Measurements from ENCODE around the gene ADAMTSL3. TPM values are rescaled to one million over a fixed set of nuclear protein-coding genes. Genes with fewer than 3 reads are reported as not detected.
"Not testable (repeated sequence)": the region's sequence is repeated elsewhere in the genome, so short reads cannot be mapped to it uniquely, and the experiment has no call there.

ADAMTSL3 gene
- total RNA-seq, 2 experiments from 2014 or later: not detected

DNA sequence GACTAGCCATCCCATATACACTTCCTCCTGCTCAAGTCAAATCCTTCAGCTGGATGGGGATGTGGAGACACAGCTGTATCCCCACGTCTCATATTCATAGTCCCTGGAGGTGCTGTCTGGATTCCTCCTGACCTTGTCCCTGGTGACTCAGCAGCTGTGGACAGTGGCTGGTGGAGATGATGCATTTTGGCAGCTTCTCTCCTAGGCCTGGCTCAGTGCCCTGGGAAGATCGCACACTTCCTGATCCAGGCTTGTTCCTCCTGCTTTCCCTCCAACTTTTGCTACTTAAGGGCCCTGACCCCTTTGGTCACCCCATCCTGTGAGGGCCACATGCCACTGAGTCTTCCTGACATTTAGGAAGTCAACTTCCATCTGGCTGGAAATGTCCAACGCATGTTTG lies 44.4 kb downstream of the ADAMTSL3 start:
- Mint-ChIP-seq H3K27me3 (no peaks in the 10 kb centered on the region), H3K4me3 (no peak overlapping the region), H3K36me3 (no peaks in the 10 kb centered on the region), H3K4me1 (no peaks in the 10 kb centered on the region), H3K9me3 (no peaks in the 10 kb centered on the region), H3K27ac (no peak overlapping the region)
- ATAC-seq (ENCODE audit: low read depth): no peak
- DNase-seq: no peak
- POLR2A ChIA-PET: no interaction called here

DNA sequence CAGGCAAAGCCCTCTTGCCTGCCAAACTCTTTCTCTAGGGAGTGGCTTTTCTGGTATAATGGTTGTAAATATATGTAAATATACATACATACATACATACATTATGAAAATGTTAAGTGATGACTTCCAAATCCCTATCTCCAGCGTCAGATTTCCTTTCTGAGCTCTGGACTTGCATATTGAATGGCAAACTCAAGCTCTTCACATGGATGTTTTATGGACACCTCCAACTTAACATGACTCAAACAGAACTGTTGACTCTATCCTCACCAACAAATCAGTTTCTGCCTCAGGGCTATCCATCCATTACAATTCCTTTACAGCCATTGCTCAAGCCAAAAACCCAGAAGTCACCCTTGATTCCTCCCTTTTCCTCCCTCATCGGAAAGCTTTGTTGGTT lies 45.1 kb downstream of the ADAMTSL3 start:
- no peaks in the 10 kb centered on the region for H3K4me1 Mint-ChIP-seq
- DNase-seq (no peak), ATAC-seq (ENCODE audit: low read depth) (no peak)
- POLR2A ChIA-PET: no interaction called here
- H3K27me3 Mint-ChIP-seq: no peaks in the 10 kb centered on the region
- no peaks in the 10 kb centered on the region for H3K9me3 Mint-ChIP-seq
- H3K36me3 Mint-ChIP-seq: no peaks in the 10 kb centered on the region
- H3K27ac Mint-ChIP-seq: no peak overlapping the region
- H3K4me3 Mint-ChIP-seq: no peak overlapping the region

DNA sequence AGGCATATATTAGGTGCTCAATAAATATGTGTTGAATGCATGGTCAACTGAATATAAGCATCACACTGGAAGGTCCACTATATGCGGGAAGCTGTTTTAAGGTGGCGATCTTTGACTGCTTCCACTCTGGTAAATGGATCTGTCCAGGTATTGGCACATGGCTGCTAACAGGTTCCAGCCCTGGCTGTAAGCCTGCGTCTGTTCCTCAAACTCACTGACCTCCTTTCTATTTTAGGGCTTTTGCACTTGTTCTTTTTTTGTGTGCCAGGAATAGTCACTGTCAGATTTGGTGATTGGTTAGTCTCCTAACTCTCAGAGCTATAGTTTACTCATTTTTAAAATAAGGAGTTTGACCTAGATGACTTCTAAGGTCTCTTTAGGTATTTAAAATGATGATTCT lies 46.2 kb downstream of the ADAMTSL3 start:
- ATAC-seq (ENCODE audit: low read depth) (no peak), DNase-seq (no peak)
- H3K36me3 Mint-ChIP-seq: no peaks in the 10 kb centered on the region
- POLR2A ChIA-PET: no interaction called here
- no peaks in the 10 kb centered on the region for H3K27me3 Mint-ChIP-seq
- no peak overlapping the region for H3K27ac Mint-ChIP-seq
- no peaks in the 10 kb centered on the region for H3K4me1 Mint-ChIP-seq
- no peak overlapping the region for H3K4me3 Mint-ChIP-seq
- peaks cover 1% of the 10 kb centered on the region for H3K9me3 Mint-ChIP-seq

DNA sequence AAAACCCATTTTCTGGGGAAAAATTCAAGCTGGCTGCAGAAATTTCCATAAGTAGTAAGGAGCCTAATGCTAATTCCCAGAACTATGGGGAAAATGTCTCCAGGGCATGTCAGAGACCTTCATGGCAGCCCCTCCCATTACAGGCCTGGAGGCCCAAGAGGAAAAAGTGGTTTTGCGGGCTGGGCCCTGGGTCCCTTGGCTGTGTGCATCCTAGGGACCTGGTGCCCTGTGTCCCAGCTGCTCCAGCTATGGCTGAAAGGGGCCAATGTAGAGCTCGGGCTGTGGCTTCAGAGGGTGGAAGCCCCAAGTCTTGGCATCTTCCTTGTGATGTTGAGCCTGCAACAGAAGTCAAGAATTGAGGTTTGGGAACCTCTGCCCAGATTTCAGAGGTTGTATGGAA lies 48.4 kb downstream of the ADAMTSL3 start:
- H3K9me3 Mint-ChIP-seq; H3K36me3 Mint-ChIP-seq; H3K27me3 Mint-ChIP-seq; ATAC-seq (ENCODE audit: low read depth); H3K4me3 Mint-ChIP-seq; DNase-seq; H3K27ac Mint-ChIP-seq; H3K4me1 Mint-ChIP-seq; POLR2A ChIA-PET: not testable (repeated sequence)

DNA sequence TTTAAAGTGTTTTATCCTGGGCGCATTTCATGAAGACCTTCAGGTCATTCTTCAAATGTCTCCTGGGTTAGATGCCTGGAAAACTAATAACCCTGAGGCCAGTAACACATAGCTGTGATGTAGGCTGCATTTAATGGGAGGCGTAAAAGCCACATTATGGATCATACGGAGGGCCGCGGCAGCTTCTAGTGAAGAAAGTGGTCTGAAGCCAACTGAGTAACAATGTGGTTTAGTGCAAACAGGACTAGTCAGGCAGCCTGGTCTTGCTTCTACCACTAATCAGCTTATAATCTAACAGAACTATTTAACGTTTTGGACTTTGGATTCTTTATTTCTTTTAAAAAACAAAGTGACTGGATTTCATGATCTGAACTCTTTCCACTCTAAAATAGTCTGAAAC lies 54.4 kb downstream of the ADAMTSL3 start:
- DNase-seq: no peak
- H3K4me3 Mint-ChIP-seq: no peak overlapping the region
- POLR2A ChIA-PET: no interaction called here
- H3K27ac Mint-ChIP-seq: no peak overlapping the region
- no peaks in the 10 kb centered on the region for H3K4me1 Mint-ChIP-seq
- H3K27me3 Mint-ChIP-seq: peaks cover 2% of the 10 kb centered on the region
- ATAC-seq (ENCODE audit: low read depth): no peak
- H3K9me3 Mint-ChIP-seq: peaks cover 1% of the 10 kb centered on the region
- H3K36me3 Mint-ChIP-seq: no peaks in the 10 kb centered on the region

DNA sequence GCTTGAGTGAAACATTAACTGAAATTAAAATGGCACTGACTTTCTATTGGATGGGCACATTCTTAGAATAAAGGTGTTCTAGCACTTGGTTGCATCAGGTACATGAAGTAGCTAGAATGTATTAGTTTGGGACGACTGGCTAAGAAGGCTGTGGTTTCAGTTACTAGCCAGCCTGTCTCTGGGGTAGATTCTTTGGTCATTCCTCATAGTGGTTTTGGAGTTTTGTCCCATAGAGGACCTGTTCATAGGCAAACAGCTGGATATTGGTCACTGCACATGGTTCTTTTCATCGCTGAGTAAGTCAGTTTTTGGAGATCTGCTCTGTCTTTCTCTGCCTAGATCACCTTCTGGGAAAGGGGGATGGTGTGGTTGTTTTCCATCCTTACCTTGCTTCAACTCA lies 55.3 kb downstream of the ADAMTSL3 start:
- Mint-ChIP-seq H3K9me3 (peaks cover 1% of the 10 kb centered on the region), H3K27me3 (peaks cover 2% of the 10 kb centered on the region), H3K4me1 (no peaks in the 10 kb centered on the region), H3K4me3 (no peak overlapping the region), H3K27ac (no peak overlapping the region), H3K36me3 (no peaks in the 10 kb centered on the region)
- ATAC-seq (ENCODE audit: low read depth) (no peak), DNase-seq (no peak)
- POLR2A ChIA-PET: no interaction called here

DNA sequence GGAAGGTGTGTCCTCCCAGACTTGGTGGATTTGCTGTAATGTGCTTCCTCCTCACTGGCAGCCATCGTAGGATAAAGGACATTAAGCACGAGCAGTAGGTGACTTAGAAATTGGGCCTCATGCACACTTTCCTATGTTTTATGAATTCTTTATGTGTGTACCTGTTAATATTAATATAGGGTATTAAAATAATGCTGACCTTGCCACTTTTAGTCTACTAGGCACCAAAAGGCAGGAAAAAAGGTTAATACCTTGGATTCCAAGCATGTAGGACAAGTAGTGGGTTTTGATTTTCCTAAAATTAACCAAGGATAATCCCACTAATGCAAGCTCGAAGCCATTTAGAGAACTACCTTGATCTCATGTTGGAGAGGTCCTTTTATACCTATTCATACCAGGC lies 55.9 kb downstream of the ADAMTSL3 start:
- Mint-ChIP-seq H3K27ac (no peak overlapping the region), H3K4me1 (no peaks in the 10 kb centered on the region), H3K9me3 (no peaks in the 10 kb centered on the region), H3K4me3 (no peak overlapping the region), H3K27me3 (peaks cover 2% of the 10 kb centered on the region), H3K36me3 (no peaks in the 10 kb centered on the region)
- DNase-seq (no peak), ATAC-seq (ENCODE audit: low read depth) (no peak)
- POLR2A ChIA-PET: no interaction called here

DNA sequence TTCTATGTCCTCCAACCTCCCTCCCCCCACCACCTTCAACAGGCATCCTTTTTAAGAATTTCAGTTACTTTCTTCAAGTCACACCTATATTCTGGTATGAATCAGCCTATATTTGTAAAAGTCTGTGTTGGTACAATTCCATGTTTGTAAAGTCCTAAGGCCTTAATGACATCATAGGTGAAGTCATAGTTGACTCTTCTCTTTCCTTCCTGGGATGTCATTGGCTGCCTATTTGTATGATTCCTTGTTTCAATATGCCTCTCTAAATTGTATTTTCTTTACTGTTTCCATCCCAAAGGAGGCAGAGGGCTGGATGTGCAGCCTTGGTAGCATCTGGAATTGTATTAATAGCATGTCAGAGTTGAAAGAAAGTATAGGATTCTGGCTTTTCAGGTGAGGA lies 56.5 kb downstream of the ADAMTSL3 start:
- no peaks in the 10 kb centered on the region for H3K36me3 Mint-ChIP-seq
- no peaks in the 10 kb centered on the region for H3K9me3 Mint-ChIP-seq
- no peak overlapping the region for H3K27ac Mint-ChIP-seq
- ATAC-seq (ENCODE audit: low read depth) (no peak), DNase-seq (no peak)
- POLR2A ChIA-PET: no interaction called here
- no peak overlapping the region for H3K4me3 Mint-ChIP-seq
- no peaks in the 10 kb centered on the region for H3K4me1 Mint-ChIP-seq
- H3K27me3 Mint-ChIP-seq: peaks cover 2% of the 10 kb centered on the region

DNA sequence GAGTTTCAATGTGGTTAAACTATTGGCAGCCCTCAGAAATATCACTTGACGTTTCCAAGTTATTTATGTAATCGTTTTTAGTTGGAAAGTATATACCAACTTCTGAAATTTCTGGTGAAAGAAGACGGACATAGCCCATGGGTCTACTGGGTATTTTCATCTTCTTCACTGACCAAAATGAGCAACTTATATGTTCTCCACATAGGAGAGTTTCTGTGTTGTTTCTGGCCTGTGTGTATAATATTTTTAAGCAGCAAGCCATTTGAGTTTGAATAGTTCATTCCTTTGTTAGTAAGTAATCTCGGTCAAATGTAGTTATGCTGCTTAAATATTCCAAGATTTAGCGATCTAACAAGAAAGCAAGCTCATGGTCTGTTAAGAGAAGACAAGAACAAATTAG lies 57.3 kb downstream of the ADAMTSL3 start:
- Mint-ChIP-seq H3K4me1 (no peaks in the 10 kb centered on the region), H3K9me3 (no peaks in the 10 kb centered on the region), H3K27ac (no peak overlapping the region)

DNA sequence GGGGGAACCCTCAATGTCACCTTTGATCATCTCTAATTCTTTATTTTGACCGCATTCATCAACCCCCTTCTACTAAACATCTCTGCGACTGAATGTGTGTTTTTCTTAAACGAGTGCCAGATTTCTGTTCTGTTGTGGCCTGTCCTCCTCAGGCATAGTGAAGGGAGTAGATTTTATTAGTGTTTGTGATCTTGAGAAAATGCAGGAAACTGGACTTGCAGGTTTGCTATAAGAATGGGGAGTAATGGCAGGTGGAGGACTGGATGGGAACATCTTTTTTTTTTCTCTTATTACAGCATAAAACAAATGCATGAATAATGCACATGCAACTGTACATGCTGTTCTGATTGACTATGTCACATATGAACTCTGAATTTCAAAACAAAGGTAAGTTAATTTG lies 59.3 kb downstream of the ADAMTSL3 start:
- peaks cover 2% of the 10 kb centered on the region for H3K27me3 Mint-ChIP-seq
- no peak for ATAC-seq (ENCODE audit: low read depth)
- H3K36me3 Mint-ChIP-seq: no peaks in the 10 kb centered on the region
- H3K27ac Mint-ChIP-seq: no peak overlapping the region
- no peak overlapping the region for H3K4me3 Mint-ChIP-seq
- no peaks in the 10 kb centered on the region for H3K4me1 Mint-ChIP-seq
- DNase-seq: no peak
- H3K9me3 Mint-ChIP-seq: no peaks in the 10 kb centered on the region
- POLR2A ChIA-PET: no interaction called here

More for the DNA sequence above, 57.3 kb downstream of the ADAMTSL3 start:
- ATAC-seq (ENCODE audit: low read depth) (no peak), DNase-seq (no peak)
- no peak overlapping the region for H3K4me3 Mint-ChIP-seq
- H3K36me3 Mint-ChIP-seq: no peaks in the 10 kb centered on the region
- peaks cover 2% of the 10 kb centered on the region for H3K27me3 Mint-ChIP-seq
- POLR2A ChIA-PET: no interaction called here

DNA sequence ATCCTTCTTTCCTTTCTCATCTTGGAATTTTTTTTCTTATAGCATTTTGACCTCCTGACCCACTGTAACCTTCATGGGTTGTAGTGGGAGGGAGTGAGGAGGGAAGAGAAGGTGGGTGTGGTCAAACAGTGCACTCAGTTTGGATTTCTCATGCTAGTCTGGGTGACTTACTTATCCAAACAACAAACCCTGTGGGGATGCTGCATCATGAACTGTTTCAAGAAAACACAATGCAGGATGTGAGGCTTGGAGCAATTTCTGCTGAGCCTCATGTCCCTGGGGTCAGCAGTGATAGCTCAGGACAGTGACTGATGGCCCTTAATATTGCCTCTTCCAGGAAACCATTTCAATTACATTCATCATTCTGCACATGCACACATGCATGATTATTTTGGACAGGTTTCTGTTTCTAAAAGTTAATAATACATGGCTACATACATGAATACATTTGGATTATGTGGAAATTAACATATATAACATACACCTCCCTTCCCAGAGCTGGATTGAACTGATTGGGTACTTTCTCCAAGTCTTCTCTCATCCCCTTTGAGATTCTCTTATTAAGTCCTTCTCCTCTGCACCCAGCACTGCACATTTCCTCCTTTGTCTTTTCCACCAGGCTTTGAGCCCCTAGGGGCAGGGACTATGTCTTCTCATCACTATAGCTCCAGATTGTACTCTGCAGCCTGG lies 61.2 kb downstream of the ADAMTSL3 start:
- H3K27me3 Mint-ChIP-seq: peaks cover 2% of the 10 kb centered on the region
- DNase-seq (no peak), ATAC-seq (ENCODE audit: low read depth) (no peak)
- H3K4me1 Mint-ChIP-seq: no peaks in the 10 kb centered on the region
- H3K27ac Mint-ChIP-seq: no peak overlapping the region
- POLR2A ChIA-PET: no interaction called here
- H3K4me3 Mint-ChIP-seq: no peak overlapping the region
- H3K36me3 Mint-ChIP-seq: no peaks in the 10 kb centered on the region
- H3K9me3 Mint-ChIP-seq: peaks cover 1% of the 10 kb centered on the region

DNA sequence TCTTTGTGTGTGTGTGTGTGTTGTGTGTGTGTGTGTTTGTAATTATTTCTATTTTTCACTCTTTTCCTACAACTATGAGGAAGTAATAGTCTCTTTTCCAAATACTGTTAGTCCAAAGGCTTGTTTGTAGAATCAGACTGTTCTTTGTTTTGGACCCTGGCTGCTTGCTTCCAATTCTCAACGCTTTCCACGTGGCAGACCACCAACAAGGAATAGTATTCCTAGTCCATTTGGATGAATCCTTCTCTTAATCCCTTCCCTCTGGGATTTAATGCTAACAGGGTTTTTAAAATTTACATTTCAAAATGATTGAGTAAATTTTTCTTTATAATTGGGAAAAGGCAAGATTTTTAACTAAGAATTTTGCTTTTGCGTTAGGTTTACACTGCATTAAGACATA lies 62.7 kb downstream of the ADAMTSL3 start:
- H3K27ac Mint-ChIP-seq: no peak overlapping the region
- DNase-seq (no peak), ATAC-seq (ENCODE audit: low read depth) (no peak)
- POLR2A ChIA-PET: no interaction called here
- peaks cover 1% of the 10 kb centered on the region for H3K9me3 Mint-ChIP-seq
- no peaks in the 10 kb centered on the region for H3K4me1 Mint-ChIP-seq
- H3K36me3 Mint-ChIP-seq: no peaks in the 10 kb centered on the region
- H3K27me3 Mint-ChIP-seq: no peaks in the 10 kb centered on the region
- H3K4me3 Mint-ChIP-seq: no peak overlapping the region

DNA sequence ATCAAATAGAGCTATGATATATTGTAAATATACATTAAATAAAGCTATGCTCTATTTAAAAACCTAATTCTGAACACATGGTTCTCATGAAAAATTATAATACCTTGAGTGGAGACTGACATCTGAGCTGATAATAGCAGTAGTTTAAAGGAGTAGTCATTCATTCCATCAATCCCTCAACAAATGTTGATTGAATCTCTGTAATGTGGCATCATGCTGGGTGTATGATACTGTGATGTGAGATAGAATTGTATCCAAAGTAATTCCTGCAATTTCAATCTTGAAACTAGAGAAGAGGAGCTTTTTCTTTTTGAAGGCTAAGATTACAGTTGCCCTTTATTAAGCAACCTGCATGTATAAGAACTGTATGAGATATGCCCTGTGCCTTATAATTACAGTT lies 63.1 kb downstream of the ADAMTSL3 start:
- no peak for ATAC-seq (ENCODE audit: low read depth)
- Mint-ChIP-seq H3K27me3 (no peaks in the 10 kb centered on the region), H3K9me3 (peaks cover 1% of the 10 kb centered on the region), H3K4me1 (no peaks in the 10 kb centered on the region), H3K27ac (no peak overlapping the region), H3K4me3 (no peak overlapping the region), H3K36me3 (no peaks in the 10 kb centered on the region)
- DNase-seq: no peak
- POLR2A ChIA-PET: no interaction called here

DNA sequence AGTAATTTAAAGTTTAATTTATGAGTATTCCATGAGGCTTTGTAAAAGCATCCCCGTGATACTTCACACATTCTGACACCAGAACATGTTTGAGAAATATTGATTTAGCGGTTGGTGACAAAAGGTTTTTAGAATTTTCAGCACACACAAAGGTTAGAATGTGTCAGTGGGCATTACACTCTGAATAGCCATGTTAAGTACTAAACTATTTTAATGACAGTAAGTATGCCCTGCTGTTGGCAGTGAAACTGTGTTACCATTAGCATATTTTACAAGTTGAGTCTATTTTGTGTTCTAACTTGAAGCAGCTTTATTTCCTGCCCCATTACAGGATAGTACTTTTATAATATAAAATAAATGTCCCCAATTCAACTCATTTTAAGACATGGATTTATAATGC lies 66.5 kb downstream of the ADAMTSL3 start:
- ATAC-seq (ENCODE audit: low read depth) (no peak), DNase-seq (no peak)
- peaks cover 1% of the 10 kb centered on the region for H3K9me3 Mint-ChIP-seq
- H3K4me3 Mint-ChIP-seq: no peak overlapping the region
- H3K36me3 Mint-ChIP-seq: no peaks in the 10 kb centered on the region
- H3K4me1 Mint-ChIP-seq: no peaks in the 10 kb centered on the region
- POLR2A ChIA-PET: no interaction called here
- H3K27ac Mint-ChIP-seq: no peak overlapping the region
- no peaks in the 10 kb centered on the region for H3K27me3 Mint-ChIP-seq

DNA sequence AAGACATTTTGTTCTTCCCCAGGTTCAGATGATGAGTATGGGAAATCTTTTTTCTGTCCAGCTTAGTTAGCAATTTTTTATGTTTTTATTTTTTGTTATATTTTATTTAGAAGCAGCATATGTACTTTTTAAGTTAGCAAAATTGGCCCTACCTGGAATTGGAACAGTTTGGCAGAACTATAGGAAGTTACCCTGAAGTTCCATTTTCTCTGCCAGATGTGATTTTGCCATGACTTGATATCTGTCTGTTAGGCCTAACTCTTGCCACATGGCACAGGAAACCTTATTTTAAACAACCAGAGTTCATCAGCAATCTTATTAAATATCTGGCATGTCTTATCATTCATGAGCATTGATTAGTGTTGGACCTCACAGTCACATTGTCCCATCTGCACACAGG lies 67.1 kb downstream of the ADAMTSL3 start:
- POLR2A ChIA-PET: no interaction called here
- ATAC-seq (ENCODE audit: low read depth) (no peak), DNase-seq (no peak)
- Mint-ChIP-seq H3K27ac (no peak overlapping the region), H3K36me3 (no peaks in the 10 kb centered on the region), H3K27me3 (no peaks in the 10 kb centered on the region), H3K4me1 (no peaks in the 10 kb centered on the region), H3K9me3 (peaks cover 1% of the 10 kb centered on the region), H3K4me3 (no peak overlapping the region)
